Right lobe of liver (tissue), 4 donors: ENCODE data around the gene ALK.

ENCODE experiments used
- CTCF ChIP-seq, 4 donors: fragments of 200-600 bp in 3 of 4; fragments of 450-650 bp in 1 of 4; IDR thresholded peaks; one replicate each; pipeline versions ENCODE4 v1.5.1 to v1.8.0; 2016 to 2022; ENCODE audit warnings: antibody characterized with exemption in 4 of 4, mild to moderate bottlenecking in 2 of 4
- POLR2A ChIP-seq: fragments of 450-650 bp; IDR thresholded peaks from one replicate; pipeline ENCODE4 v1.6.1; 2017; ENCODE audit warnings: antibody characterized with exemption, mild to moderate bottlenecking
- donor health status: DM: no; HTN: no; CAD: no.
- donor health status: DM: no; HTN: no; CAD: no.
- donor health status: DM: no; HTN: yes; CAD: no.

GRCh38 chr2:29786361-29786760, 135.0 kb downstream of the ALK start:
- TF ChIP-seq CTCF (IDR thresholded peaks at IDR 0.05): no peak
- TF ChIP-seq POLR2A: no peak
